GM12873 (cell line): ENCODE results near the gene FZR1.

Experiments
- CTCF ChIP-seq: IDR thresholded peaks from 2 replicates; pipeline ENCODE4 v1.5.1; 2012; ENCODE audit warnings: low read depth, mild to moderate bottlenecking, moderate library complexity, low read length, control low read depth; ENCODE audit not compliant: insufficient read depth; ENCODE audit errors: missing control alignments

The FZR1 gene

DNA sequence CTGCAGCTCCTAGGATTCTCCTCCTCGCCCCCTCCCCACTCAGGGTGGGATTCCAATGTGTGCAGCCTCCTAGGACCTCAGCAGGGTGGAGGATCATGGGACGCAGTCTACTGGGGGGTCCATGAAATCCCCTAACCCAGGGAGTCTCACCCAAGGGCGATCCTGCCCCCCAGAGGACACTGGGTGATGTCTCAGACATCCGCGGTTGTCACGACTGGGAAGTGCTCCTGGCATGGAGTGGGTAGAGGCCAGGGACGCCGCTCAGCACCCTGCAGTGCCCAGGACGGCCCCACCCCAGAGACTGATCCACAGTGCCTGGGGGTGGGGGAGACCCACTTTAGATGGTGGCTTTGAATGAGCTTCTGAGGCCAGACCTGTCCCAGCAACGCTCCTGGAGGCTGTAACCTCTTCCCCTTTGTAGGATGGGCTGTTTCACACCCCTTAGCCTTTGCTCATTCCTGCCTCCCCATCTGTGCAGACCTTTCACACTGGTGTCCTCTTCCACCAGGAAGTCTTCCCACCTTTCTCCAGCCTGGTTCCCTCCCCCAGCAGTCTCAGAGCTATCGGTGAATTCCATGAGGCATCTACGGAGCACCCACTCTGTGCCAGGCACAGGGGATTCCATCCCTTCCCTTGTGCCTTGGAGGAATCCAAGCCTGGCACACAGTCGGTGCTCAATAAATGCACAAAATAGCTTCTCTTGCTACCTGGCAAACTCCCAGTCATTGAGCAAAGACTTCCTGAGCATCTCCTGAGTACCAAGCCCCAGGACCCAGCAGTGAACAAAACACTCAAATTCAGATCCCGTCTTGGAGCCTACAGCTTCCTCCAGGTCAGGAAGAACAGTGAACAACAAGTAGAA lies 36.2 kb upstream of the FZR1 start:
- TF ChIP-seq CTCF = no peak

DNA sequence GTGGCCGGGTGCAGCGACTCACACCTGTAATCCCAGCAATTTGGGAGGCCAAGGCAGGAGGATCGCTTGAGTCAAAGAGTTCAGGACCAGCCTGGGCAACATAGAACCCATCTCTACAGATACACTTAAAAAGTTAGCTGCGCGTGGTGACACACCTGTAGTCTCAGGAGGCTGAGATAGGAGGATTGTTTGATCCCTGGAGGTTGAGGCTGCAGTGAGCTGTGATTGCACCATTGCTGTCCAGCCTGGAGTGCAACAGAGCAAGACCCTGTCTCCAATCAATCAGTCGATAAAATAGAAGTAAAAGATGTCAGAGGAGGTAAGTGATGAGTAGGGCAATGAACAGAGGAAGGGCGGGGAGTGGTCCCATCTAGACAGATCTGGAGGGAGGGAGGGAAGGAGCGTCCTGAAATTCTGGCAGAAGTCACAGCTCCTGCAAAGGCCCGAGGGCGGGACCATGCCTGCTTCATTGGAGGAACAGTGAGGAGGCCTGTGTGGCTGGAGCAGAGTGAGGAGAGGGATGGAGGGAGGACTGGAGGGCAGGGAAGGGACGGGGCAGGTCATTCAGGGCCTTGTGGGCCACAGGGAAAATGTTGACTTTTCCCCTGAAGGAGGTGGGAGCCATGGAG lies 35.5 kb upstream of the FZR1 start:
- TF ChIP-seq CTCF = no peak

- peak; percentile 86 for TF ChIP-seq CTCF
Observed at GRCh38 chr19:3471954-3472655, 34.0 kb upstream of the FZR1 start.

GRCh38 chr19:3474010-3474409 lies 32.1 kb upstream of the FZR1 start:
- TF ChIP-seq CTCF = no peak

GRCh38 chr19:3474614-3475013 lies 31.5 kb upstream of the FZR1 start:
- no peak for TF ChIP-seq CTCF

DNA sequence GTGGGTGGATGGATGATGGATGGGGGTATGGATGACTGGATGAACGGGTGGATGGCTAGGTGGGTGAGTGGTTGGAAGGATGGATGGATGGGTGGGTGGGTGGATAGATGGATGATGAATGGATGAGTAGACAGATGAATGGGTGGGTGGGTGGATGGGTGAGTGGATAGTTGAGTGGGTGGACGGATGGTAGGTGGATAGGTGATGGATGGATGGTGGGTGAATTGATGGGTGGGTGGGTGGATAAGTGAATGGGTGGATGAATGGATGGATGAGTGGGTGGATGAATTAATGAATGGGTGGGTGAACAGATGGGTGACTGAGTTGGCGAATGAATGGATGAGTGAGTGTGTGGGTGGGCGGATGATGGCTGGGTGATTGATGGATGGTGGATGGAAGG lies 30.7 kb upstream of the FZR1 start:
- TF ChIP-seq CTCF = no peak

DNA sequence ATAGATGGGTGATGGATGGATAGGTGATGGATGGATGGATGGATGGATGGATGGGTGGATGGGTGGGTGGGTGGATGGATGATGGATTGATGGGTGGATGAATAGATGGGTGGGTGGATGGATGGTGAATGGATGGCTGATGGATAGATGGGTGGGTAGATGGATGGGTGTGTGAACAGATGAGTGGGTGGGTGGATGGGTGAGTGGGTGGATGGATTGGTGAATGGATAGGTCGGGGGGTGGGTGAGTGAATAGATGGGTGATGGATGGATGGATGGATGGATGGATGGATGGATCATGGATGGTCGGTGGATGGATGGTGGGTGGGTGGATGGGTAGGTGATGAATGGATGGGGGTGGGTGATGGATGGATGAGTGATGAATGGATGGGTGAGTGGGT lies 29.3 kb upstream of the FZR1 start:
- no peak for TF ChIP-seq CTCF
